ENCODE data around the gene FIBP. TPM values are rescaled to one million over a fixed set of nuclear protein-coding genes. Genes with fewer than 3 reads are reported as not detected.

FIBP gene
- total and polyA plus RNA-seq, 5 donors from 2014 or later: 29.8 to 81.7 (median 72.1) TPM

DNA sequence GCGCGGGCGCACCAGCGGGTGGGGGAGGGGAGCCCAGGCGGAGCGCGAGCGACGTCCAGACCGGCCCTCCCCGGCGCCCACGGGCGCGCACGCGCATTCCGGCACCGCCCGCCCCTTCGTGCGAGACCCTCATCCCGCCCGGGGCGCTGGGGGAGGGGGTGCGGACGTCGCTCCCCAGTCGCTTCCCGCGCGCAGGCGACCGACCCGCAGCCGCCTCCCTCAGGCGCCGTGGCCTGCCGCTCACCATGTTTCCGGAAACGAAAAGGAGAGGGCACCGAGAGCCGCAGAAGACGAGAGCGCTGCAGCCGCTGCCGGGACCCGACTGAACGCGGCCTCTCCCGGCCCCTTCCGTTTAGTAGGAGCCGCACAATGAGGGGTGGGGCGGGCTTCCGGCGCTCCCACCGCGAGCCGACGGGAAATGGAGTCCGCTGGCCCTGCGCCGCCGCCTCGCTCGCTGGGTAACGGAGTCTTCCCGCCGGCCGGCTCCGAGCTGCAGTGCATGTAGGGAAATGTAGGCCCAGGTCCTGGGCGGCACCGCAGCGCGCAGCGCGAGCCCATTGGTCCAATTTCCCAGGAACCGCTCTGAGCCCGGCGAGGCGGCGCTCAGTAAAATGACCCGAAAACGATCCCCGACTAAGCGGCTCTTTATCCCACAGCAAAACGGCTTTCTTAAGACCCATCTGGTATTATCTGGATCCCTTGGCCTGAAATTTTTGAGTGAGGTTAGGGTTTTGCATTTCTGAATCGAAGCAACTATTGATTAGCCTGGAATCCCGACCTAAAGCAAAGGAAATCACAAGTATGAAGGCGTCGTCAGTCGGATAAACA, 30.2 kb downstream of the FIBP start, which contains the start of gene CFL1:
CFL1 (minus strand) TSS at position 328 of the 828 bp plus-strand sequence; CDS start at position 247, 81 bp downstream.
- H3K27ac Mint-ChIP-seq: peak within 1 kb of the TSS; percentile 86 to 98 (median 96)
- Histone ChIP-seq H3K36me3 (ENCODE audit: control insufficient read depth, insufficient read depth, low read length) (peaks cover 43% of the 10 kb centered on the region), H3K4me1 (ENCODE audit: control insufficient read depth, insufficient read depth, low read length, poor library complexity, severe bottlenecking) (peaks cover 74% of the 10 kb centered on the region), H3K27ac (ENCODE audit: insufficient read depth, low read length, poor library complexity, severe bottlenecking) (peak within 1 kb of the TSS; percentile 95), H3K9me3 (ENCODE audit: control insufficient read depth in 2 of 2, low read length in 2 of 2) (no peaks in the 10 kb centered on the region), H3K4me3 (ENCODE audit: low read depth, low read length) (peak within 1 kb of the TSS; percentile 95), H3K27me3 (ENCODE audit: control insufficient read depth, insufficient read depth, low read length) (no peaks in the 10 kb centered on the region)
- peak; percentile 73 to 78 for ATAC-seq (ENCODE audit: low read depth in 2 of 2)
- peaks cover 7% of the 10 kb centered on the region for H3K27me3 Mint-ChIP-seq
- peaks cover 0 to 2% (median 0%) of the 10 kb centered on the region in 7 donors for H3K9me3 Mint-ChIP-seq
- peaks cover 3 to 67% (median 44%) of the 10 kb centered on the region in 4 donors for H3K4me1 Mint-ChIP-seq
- peaks cover 34% of the 10 kb centered on the region for H3K36me3 Mint-ChIP-seq
- peak; percentile 96 to 99 (median 97) for DNase-seq
- H3K4me3 Mint-ChIP-seq: peak within 1 kb of the TSS; percentile 94 to 99 (median 96)

DNA sequence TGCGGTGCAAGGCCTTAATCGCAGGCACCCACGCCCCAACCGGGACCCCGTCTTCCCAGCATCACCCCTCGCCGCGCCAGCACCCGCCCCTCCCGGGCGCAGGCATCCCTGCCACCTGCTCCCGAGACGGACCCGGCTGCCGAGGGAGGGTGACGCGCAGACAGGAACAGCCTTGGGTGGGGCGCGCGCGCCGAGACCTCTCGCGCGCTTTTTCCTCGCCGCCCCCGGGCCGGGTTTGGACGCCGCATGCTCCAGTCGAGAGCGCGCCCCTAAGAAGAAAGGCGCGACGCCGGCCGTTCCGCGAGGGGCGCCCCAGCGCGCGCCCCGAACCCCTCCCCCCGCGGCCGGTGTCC, 30.8 kb downstream of the FIBP start:
- Mint-ChIP-seq H3K27ac (peak overlapping the region in 1 of 3 donors; percentile 9), H3K36me3 (peaks cover 31% of the 10 kb centered on the region), H3K9me3 (peaks cover 0 to 2% (median 0%) of the 10 kb centered on the region in 7 donors), H3K4me3 (peak overlapping the region; percentile 88 to 97 (median 94)), H3K4me1 (peaks cover 3 to 64% (median 41%) of the 10 kb centered on the region in 4 donors), H3K27me3 (peaks cover 7% of the 10 kb centered on the region)
- Histone ChIP-seq H3K4me3 (ENCODE audit: low read depth, low read length) (peak overlapping the region; percentile 90), H3K4me1 (ENCODE audit: control insufficient read depth, insufficient read depth, low read length, poor library complexity, severe bottlenecking) (peaks cover 73% of the 10 kb centered on the region), H3K9me3 (ENCODE audit: control insufficient read depth in 2 of 2, low read length in 2 of 2) (no peaks in the 10 kb centered on the region), H3K27ac (ENCODE audit: insufficient read depth, low read length, poor library complexity, severe bottlenecking) (peak overlapping the region; percentile 95), H3K27me3 (ENCODE audit: control insufficient read depth, insufficient read depth, low read length) (no peaks in the 10 kb centered on the region), H3K36me3 (ENCODE audit: control insufficient read depth, insufficient read depth, low read length) (peaks cover 43% of the 10 kb centered on the region)
- DNase-seq: peak; percentile 48 to 71 (median 70)
- ATAC-seq (ENCODE audit: low read depth in 2 of 2): no peak

DNA sequence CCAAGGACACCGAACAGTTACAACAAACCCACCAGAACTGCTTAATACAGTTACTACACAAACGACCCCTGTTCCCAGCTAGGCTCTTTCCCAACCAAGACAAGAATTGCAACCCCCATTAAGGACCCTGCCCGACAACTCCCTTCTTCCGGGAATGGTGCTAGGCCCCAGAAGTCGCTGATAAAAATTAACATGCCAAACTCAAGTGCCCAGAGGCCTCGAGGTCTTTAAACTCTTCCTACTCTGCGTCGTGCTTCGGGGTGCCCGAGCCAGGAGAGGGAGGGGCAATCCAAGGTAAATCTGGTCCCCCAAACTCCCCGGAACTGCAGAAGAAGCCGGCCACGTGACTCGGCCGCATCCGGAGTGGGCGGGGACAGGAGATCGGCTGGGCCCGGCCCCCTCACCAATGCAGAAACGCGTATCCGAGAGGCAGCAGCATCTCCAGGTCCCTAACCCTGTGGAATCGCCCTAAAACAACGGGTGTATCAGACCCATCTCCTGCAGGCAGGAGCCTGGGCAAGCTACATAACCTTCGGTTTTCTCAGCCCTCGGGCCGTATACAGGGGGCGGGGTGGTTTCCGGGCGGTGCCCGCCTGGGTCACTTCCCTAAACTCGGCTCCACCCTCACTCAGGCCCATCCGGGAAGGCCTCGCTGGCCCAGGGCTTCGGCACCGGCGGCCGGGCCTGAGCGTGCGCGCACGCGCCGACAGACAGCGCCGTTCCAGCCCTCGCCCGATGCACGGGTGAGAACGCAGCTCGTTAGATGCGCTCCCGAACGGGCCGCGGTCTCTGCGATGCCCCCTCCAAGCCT, 31.4 kb downstream of the FIBP start:
- DNase-seq: peak; percentile 81 to 93 (median 85)
- H3K4me1 Mint-ChIP-seq: peaks cover 3 to 66% (median 40%) of the 10 kb centered on the region in 4 donors
- peak; percentile 5 to 20 for ATAC-seq (ENCODE audit: low read depth in 2 of 2)
- H3K4me1 ChIP-seq (ENCODE audit: control insufficient read depth, insufficient read depth, low read length, poor library complexity, severe bottlenecking): peaks cover 68% of the 10 kb centered on the region
- H3K4me3 ChIP-seq (ENCODE audit: low read depth, low read length): peak overlapping the region; percentile 90
- peak overlapping the region; percentile 88 to 97 (median 94) for H3K4me3 Mint-ChIP-seq
- peak overlapping the region; percentile 95 to 98 (median 95) for H3K27ac Mint-ChIP-seq
- H3K27ac ChIP-seq (ENCODE audit: insufficient read depth, low read length, poor library complexity, severe bottlenecking): peak overlapping the region; percentile 95
- peaks cover 44% of the 10 kb centered on the region for H3K36me3 ChIP-seq (ENCODE audit: control insufficient read depth, insufficient read depth, low read length)
- peaks cover 7% of the 10 kb centered on the region for H3K27me3 Mint-ChIP-seq
- H3K9me3 ChIP-seq (ENCODE audit: control insufficient read depth in 2 of 2, low read length in 2 of 2): peaks cover 0 to under 1% of the 10 kb centered on the region in 2 experiments
- peaks cover 0 to 2% (median 0%) of the 10 kb centered on the region in 7 donors for H3K9me3 Mint-ChIP-seq
- no peaks in the 10 kb centered on the region for H3K27me3 ChIP-seq (ENCODE audit: control insufficient read depth, insufficient read depth, low read length)
- H3K36me3 Mint-ChIP-seq: peaks cover 34% of the 10 kb centered on the region

DNA sequence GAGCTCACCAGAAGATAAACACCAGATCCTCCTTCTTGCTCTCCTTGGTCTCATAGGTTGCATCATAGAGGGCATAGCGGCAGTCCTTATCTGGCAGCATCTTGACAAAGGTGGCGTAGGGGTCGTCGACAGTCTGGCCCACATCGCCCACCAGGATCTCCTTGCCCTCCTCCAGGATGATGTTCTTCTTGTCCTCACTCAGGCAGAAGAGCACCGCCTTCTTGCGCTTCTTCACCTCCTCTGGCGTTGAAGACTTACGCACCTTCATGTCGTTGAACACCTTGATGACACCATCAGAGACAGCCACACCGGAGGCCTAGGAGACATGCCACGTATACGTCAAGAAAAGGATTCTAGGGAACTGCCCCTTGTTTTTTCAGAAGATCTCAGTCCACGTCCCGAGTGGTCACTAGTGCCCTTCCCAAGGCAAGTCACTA, 32.3 kb downstream of the FIBP start:
- DNase-seq (no peak), ATAC-seq (ENCODE audit: low read depth in 2 of 2) (no peak)
- peaks cover 53% of the 10 kb centered on the region for H3K36me3 ChIP-seq (ENCODE audit: control insufficient read depth, insufficient read depth, low read length)
- peaks cover 7% of the 10 kb centered on the region for H3K27me3 Mint-ChIP-seq
- H3K4me1 Mint-ChIP-seq: peaks cover 3 to 62% (median 38%) of the 10 kb centered on the region in 4 donors
- peaks cover 58% of the 10 kb centered on the region for H3K4me1 ChIP-seq (ENCODE audit: control insufficient read depth, insufficient read depth, low read length, poor library complexity, severe bottlenecking)
- H3K27ac Mint-ChIP-seq: peak overlapping the region; percentile 95 to 98 (median 95)
- peaks cover 0 to 2% (median 0%) of the 10 kb centered on the region in 7 donors for H3K9me3 Mint-ChIP-seq
- peak overlapping the region; percentile 90 for H3K4me3 ChIP-seq (ENCODE audit: low read depth, low read length)
- peak overlapping the region; percentile 95 for H3K27ac ChIP-seq (ENCODE audit: insufficient read depth, low read length, poor library complexity, severe bottlenecking)
- peaks cover 6 to 9% of the 10 kb centered on the region in 2 experiments for H3K9me3 ChIP-seq (ENCODE audit: control insufficient read depth in 2 of 2, low read length in 2 of 2)
- H3K36me3 Mint-ChIP-seq: peaks cover 40% of the 10 kb centered on the region
- peak overlapping the region; percentile 88 to 97 (median 94) for H3K4me3 Mint-ChIP-seq
- H3K27me3 ChIP-seq (ENCODE audit: control insufficient read depth, insufficient read depth, low read length): no peaks in the 10 kb centered on the region

DNA sequence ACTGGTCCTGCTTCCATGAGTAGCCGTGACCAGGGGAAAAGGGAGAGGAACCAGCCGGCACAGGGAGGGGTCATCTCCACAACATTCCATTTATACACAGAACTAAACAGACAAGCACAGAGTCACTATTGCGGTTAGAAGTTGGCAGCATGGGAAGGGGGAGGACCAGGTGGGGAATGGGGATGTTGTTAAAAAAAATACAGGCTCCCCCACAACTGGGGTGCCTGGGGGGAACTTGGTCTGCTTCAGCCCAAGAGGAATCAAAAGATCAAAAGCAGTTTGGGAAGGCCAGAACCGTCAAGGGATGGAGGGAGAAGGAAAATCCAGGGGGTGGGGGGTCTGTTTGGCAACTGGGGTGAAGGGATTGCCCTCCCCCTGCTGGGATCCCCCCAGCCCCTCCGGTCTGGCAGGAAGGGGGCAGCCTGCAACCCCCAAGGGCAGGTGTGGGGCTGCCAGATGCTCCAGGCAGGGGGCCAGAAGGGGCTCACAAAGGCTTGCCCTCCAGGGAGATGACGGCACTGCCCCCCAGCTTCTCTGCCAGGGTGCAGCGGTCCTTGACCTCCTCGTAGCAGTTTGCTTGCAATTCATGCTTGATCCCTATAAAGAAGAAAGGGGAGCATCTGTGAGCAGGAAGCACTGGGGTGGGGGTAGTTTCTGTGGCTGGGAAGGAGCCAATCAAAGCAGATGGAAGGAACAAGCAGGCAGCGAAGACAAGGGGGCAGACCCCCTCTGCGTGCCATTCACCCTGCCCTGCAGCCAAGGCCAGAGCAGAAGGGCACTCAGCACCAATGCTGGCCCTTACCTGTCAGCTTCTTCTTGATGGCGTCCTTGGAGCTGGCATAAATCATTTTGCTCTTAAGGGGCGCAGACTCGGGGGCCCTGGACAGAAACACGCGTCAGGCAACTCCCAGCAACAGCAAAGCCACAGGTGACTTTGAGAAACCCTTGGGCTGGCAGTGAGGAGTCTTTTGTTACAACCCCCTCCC, 33.1 kb downstream of the FIBP start:
- peaks cover 54% of the 10 kb centered on the region for H3K4me1 ChIP-seq (ENCODE audit: control insufficient read depth, insufficient read depth, low read length, poor library complexity, severe bottlenecking)
- H3K4me3 ChIP-seq (ENCODE audit: low read depth, low read length): no peak overlapping the region
- peaks cover 53% of the 10 kb centered on the region for H3K36me3 ChIP-seq (ENCODE audit: control insufficient read depth, insufficient read depth, low read length)
- H3K27me3 ChIP-seq (ENCODE audit: control insufficient read depth, insufficient read depth, low read length): no peaks in the 10 kb centered on the region
- Mint-ChIP-seq H3K27ac (peak overlapping the region; percentile 25 to 95 (median 77)), H3K9me3 (peaks cover 0 to 2% (median 0%) of the 10 kb centered on the region in 7 donors), H3K4me1 (peaks cover 3 to 60% (median 35%) of the 10 kb centered on the region in 4 donors), H3K36me3 (peaks cover 40% of the 10 kb centered on the region), H3K27me3 (peaks cover 7% of the 10 kb centered on the region), H3K4me3 (peak overlapping the region; percentile 88 to 97 (median 92))
- H3K27ac ChIP-seq (ENCODE audit: insufficient read depth, low read length, poor library complexity, severe bottlenecking): no peak overlapping the region
- peaks cover 6 to 9% of the 10 kb centered on the region in 2 experiments for H3K9me3 ChIP-seq (ENCODE audit: control insufficient read depth in 2 of 2, low read length in 2 of 2)
- ATAC-seq (ENCODE audit: low read depth in 2 of 2) (no peak), DNase-seq (no peak)

DNA sequence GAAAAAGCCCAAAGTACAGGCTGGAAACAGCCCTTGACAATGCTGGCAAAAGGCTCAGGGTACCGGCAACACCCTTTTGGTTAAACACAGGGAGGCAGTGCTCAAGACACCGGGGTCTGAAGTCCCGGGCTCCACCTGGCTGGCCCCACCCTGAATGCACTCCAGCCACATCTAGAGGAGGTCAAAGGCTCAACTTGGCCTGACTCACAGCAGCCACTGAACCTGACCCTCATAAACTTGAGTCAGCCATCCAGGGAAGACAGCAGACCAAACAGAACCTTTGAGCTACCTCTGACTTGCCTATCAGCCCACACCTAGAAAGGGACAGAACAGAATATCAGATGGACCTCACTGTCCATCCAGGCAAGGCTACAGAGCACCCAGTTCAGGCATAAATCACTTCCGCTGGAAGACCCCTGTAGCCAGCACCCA, 34.1 kb downstream of the FIBP start:
- Histone ChIP-seq H3K27ac (ENCODE audit: insufficient read depth, low read length, poor library complexity, severe bottlenecking) (no peak overlapping the region), H3K9me3 (ENCODE audit: control insufficient read depth in 2 of 2, low read length in 2 of 2) (peaks cover 6 to 9% of the 10 kb centered on the region in 2 experiments), H3K27me3 (ENCODE audit: control insufficient read depth, insufficient read depth, low read length) (no peaks in the 10 kb centered on the region), H3K36me3 (ENCODE audit: control insufficient read depth, insufficient read depth, low read length) (peaks cover 53% of the 10 kb centered on the region), H3K4me1 (ENCODE audit: control insufficient read depth, insufficient read depth, low read length, poor library complexity, severe bottlenecking) (peaks cover 44% of the 10 kb centered on the region), H3K4me3 (ENCODE audit: low read depth, low read length) (no peak overlapping the region)
- ATAC-seq (ENCODE audit: low read depth in 2 of 2) (no peak), DNase-seq (no peak)
- peaks cover 3 to 53% (median 29%) of the 10 kb centered on the region in 4 donors for H3K4me1 Mint-ChIP-seq
- H3K27me3 Mint-ChIP-seq: peaks cover 7% of the 10 kb centered on the region
- peak overlapping the region; percentile 62 to 94 (median 84) for H3K4me3 Mint-ChIP-seq
- peaks cover 0 to 2% (median 0%) of the 10 kb centered on the region in 7 donors for H3K9me3 Mint-ChIP-seq
- peaks cover 40% of the 10 kb centered on the region for H3K36me3 Mint-ChIP-seq
- peak overlapping the region in 1 of 3 donors; percentile 65 for H3K27ac Mint-ChIP-seq

Measured in CD4-positive, CD25-positive, alpha-beta regulatory T cell (primary cell).